H54 (cell line): ENCODE results near the gene DOCK4.
"Not testable (repeated sequence)": the region's sequence is repeated elsewhere in the genome, so short reads cannot be mapped to it uniquely, and the experiment has no call there.

ENCODE experiments used
- DNase-seq: peaks from one replicate; pipeline ENCODE4 v3.0.0; 2011; ENCODE audit warnings: low spot score, mixed read lengths; ENCODE audit not compliant: insufficient read length
- FAIRE-seq: peaks from 3 replicates; lab custom pipeline; 2011; peaks lifted over from hg19 to GRCh38; lab: Jason Lieb, UNC
- POLR2A ChIP-seq: IDR thresholded peaks from 2 replicates; pipeline ENCODE4 v1.6.1; 2011; ENCODE audit warnings: low read depth, mild to moderate bottlenecking, low read length

Gene DOCK4

DNA sequence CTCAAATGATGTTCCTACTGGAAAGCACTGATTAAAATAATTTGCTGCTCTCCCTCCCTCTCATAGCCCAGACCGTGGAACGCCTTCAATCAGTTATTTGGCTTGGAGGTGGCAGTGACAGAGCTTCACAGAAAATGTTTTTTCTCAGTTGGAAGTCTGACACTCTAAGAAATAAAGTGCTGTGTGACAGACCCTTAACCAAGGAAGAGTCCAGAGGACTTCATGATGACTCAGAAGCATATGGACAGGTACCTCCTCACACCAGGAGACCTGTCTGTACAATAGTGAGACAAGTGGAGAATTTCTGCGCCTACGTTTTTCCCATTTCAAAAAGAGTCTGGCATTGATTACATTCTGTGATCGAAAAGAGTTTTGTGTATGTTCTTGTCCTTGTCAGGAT is 295.5 kb downstream of the DOCK4 start:
- no peak for FAIRE-seq
- DNase-seq = no peak
- TF ChIP-seq POLR2A = no peak

DNA sequence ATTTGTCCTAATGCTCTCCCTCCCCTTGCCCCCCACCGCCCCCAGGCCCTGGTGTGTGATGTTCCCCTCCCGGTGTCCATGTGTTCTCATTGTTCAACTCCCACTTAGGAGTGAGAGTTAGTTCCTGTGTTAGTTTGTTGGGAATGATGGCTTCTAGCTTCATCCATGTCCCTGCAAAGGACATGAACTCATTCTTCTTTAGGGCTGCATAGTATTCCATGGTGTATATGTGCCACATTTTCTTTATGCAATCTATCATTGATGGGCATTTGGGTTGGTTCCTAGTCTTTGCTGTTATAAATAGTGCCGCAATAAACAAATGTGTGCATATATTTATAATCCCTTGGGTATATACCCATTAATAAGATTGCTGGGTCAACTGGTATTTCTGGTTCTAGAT is 297.5 kb downstream of the DOCK4 start:
- not testable (repeated sequence) for FAIRE-seq, DNase-seq

DNA sequence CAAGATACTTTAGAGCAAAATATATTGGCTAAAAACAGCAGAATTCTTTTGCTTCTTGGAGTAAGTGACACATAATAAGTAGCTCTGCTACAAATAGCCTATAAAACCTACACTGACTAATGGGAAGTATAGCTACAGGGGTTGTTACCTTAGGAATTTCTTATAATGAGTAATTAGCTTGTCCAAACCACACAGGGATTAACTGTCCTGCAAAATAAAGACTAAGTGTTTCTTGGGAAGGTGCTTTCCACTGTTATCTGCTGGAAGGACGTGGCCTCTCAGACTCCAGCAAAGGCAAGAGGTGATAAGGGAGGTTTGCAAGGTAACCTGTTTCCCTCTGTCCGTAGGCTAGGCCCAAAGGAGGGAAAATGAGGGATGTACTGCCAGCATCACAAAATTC is 302.4 kb downstream of the DOCK4 start:
- FAIRE-seq (no peak), DNase-seq (no peak)
- TF ChIP-seq POLR2A = no peak

GRCh38 chr7:111903016-111903415 is 303.2 kb downstream of the DOCK4 start:
- DNase-seq (no peak), FAIRE-seq (no peak)
- no peak for TF ChIP-seq POLR2A

- DNase-seq (no peak), FAIRE-seq (no peak)
- no peak for TF ChIP-seq POLR2A
Measured at GRCh38 chr7:111900283-111900682, 305.9 kb downstream of the DOCK4 start.

DNA sequence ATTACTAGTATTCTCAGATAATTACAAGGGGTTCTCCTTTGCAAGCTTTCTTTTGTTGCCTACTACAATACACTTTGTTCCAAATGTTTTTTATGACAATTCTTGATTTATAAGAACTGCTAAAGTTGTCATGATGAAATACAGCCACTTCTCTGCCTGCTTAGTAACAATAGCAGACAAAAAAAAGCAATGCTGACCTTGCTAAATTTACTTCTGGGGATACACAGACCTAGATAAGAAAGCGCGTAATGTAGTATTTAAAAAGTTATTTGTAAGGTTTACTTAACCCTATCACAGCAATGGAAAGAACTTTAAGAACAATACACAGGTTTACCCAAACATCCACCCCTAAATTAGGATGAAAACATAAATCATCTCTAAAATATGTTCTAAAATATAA is 311.1 kb downstream of the DOCK4 start:
- DNase-seq (no peak), FAIRE-seq (no peak)
- TF ChIP-seq POLR2A = no peak

DNA sequence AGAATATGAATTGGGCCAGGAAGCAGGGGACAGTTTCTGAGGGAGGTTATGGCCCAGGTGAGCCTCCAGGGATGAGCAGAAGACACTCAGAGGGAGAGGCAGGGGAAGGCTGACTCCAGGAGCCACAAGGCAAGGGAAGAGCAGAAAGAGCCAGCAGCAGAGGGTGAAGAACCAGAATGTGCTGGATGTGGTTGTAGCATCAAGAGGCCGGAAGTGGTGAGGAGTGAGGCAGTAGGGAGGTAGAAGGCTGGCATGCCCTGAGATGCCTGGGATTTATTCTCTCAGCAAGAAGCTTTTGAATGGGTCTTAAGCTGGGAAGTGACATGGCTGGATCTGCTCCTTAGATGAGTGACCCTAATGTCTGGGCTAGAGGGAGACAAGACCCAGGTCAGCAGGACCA is 311.7 kb downstream of the DOCK4 start:
- no peak for FAIRE-seq

GRCh38 chr7:111893190-111893589 is 313.0 kb downstream of the DOCK4 start:
- no peak for TF ChIP-seq POLR2A
- FAIRE-seq (no peak), DNase-seq (no peak)

More for the DNA sequence above, 311.7 kb downstream of the DOCK4 start:
- DNase-seq = no peak
- TF ChIP-seq POLR2A = no peak

GRCh38 chr7:111892588-111892987 is 313.6 kb downstream of the DOCK4 start:
- DNase-seq (no peak), FAIRE-seq (no peak)
- no peak for TF ChIP-seq POLR2A

- FAIRE-seq = no peak
- no peak for TF ChIP-seq POLR2A
- DNase-seq = no peak
Measured at GRCh38 chr7:111887734-111888133, 318.5 kb downstream of the DOCK4 start.

- FAIRE-seq = no peak
- TF ChIP-seq POLR2A = no peak
- no peak for DNase-seq
Measured at GRCh38 chr7:111886233-111886632, 320.0 kb downstream of the DOCK4 start.

DNA sequence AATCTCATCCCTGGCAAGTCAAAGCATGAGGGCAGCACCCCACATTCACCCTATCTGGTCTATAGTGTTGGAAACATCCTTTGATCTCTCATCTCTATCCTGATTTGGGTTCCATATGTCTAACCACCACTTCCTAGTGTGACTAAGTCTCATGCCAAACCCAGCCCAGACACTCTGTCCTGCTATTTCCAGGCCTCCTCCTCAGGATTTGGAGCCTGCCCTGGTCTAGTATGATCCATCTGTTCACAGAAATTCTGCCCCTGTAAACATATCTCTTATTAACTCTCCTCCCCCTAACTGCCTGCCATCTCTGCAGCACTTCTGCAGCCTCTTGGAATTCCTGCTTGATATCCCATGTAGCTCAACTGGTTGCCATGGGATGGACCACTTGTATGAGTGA is 323.0 kb downstream of the DOCK4 start:
- TF ChIP-seq POLR2A = no peak
- no peak for FAIRE-seq
- DNase-seq = no peak

- FAIRE-seq = no peak
- no peak for TF ChIP-seq POLR2A
Measured at GRCh38 chr7:111878785-111879184, 327.4 kb downstream of the DOCK4 start.

DNA sequence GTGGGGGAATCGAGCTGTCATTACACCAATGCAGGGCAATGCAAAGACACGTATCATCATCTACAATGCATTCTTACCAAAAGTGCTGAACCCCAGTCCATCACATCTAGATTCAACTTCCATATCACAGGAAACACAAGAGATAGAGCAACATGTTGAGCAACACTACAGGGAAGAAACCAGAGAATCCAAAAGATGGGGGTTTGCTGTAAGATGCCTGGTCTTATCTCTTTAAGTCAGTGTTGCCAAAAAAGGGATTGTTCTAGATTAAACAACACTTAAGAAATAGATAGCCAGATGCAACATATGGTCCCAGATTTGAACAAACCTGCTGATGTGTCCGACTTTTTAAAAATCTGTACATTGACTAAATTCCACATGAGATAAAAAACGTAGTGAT is 328.3 kb downstream of the DOCK4 start:
- DNase-seq = no peak
- TF ChIP-seq POLR2A = no peak
- no peak for FAIRE-seq

More at GRCh38 chr7:111878785-111879184, 327.4 kb downstream of the DOCK4 start:
- DNase-seq = no peak

- no peak for TF ChIP-seq POLR2A
- FAIRE-seq (no peak), DNase-seq (no peak)
Measured at GRCh38 chr7:111873963-111874690, 332.1 kb downstream of the DOCK4 start.

DNA sequence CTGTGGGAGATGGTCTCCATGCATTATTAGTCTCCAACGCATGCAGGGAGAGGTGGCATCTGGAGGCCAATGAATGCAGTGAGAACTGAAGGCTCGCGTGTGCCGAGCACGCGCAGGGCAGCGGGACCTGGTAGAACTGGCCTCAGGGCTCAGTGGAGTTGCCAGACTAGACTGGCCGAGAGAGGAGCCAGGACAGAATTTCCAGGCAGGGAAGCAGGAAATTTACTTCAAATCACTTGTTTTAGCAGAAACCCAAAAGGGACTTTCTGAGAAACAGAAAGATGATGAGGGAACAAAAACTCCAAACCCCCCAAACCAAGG is 332.9 kb downstream of the DOCK4 start:
- DNase-seq (no peak), FAIRE-seq (no peak)
- no peak for TF ChIP-seq POLR2A
